ENCODE data around the gene PRPF8.
"Not testable (repeated sequence)": the region's sequence is repeated elsewhere in the genome, so short reads cannot be mapped to it uniquely, and the experiment has no call there.

Gene PRPF8

GRCh38 chr17:1690544-1691221 is 6.0 kb upstream of the PRPF8 start:
- DNase-seq (ENCODE audit: low read depth): no peak

- not testable (repeated sequence) for DNase-seq (ENCODE audit: low read depth)
Measured at GRCh38 chr17:1688405-1688804, 3.7 kb upstream of the PRPF8 start.

GRCh38 chr17:1686086-1686485 is 1.4 kb upstream of the PRPF8 start:
- DNase-seq (ENCODE audit: low read depth): no peak

- DNase-seq (ENCODE audit: low read depth): no peak
Measured at GRCh38 chr17:1683459-1683858, 1.2 kb downstream of the PRPF8 start.

- DNase-seq (ENCODE audit: low read depth): no peak
Measured at GRCh38 chr17:1676401-1676800, 8.3 kb downstream of the PRPF8 start.

- DNase-seq (ENCODE audit: low read depth): no peak
Measured at GRCh38 chr17:1673041-1673785, 11.5 kb downstream of the PRPF8 start.

GRCh38 chr17:1663934-1664333 is 20.7 kb downstream of the PRPF8 start:
- DNase-seq (ENCODE audit: low read depth): not testable (repeated sequence)

GRCh38 chr17:1661045-1661444 is 23.6 kb downstream of the PRPF8 start:
- no peak for DNase-seq (ENCODE audit: low read depth)

- no peak for DNase-seq (ENCODE audit: low read depth)
Measured at GRCh38 chr17:1658100-1658499, 26.6 kb downstream of the PRPF8 start.

GRCh38 chr17:1653735-1654134 is 30.9 kb downstream of the PRPF8 start:
- DNase-seq (ENCODE audit: low read depth): no peak

GRCh38 chr17:1652794-1653193 is 31.9 kb downstream of the PRPF8 start:
- DNase-seq (ENCODE audit: low read depth): not testable (repeated sequence)

GRCh38 chr17:1651559-1651844 is 33.2 kb downstream of the PRPF8 start:
- no peak for DNase-seq (ENCODE audit: low read depth)

- no peak for DNase-seq (ENCODE audit: low read depth)
Measured at GRCh38 chr17:1650731-1651558, 33.7 kb downstream of the PRPF8 start.

GRCh38 chr17:1649844-1650501 is 34.7 kb downstream of the PRPF8 start, which contains the start of gene RILP:
Gene RILP, minus strand, starts transcription at chr17:1649866. Its CDS starts 62 bp downstream, at chr17:1649804.
- no peak for DNase-seq (ENCODE audit: low read depth)

- DNase-seq (ENCODE audit: low read depth): peak; percentile 87
Measured at GRCh38 chr17:1648963-1649843, 35.5 kb downstream of the PRPF8 start.

- DNase-seq (ENCODE audit: low read depth): no peak
Measured at GRCh38 chr17:1648173-1648962, 36.3 kb downstream of the PRPF8 start.

GRCh38 chr17:1647802-1648171 is 36.9 kb downstream of the PRPF8 start:
- DNase-seq (ENCODE audit: low read depth): no peak

- DNase-seq (ENCODE audit: low read depth): no peak
Measured at GRCh38 chr17:1646199-1646875, 38.3 kb downstream of the PRPF8 start.

GRCh38 chr17:1645207-1646171 is 39.2 kb downstream of the PRPF8 start, which contains the start of gene SCARF1:
Gene SCARF1, minus strand, starts transcription at chr17:1645732. Its CDS starts 35 bp downstream, at chr17:1645697.
- DNase-seq (ENCODE audit: low read depth): no peak
